Tongue (tissue), 2 donors: ENCODE results near the gene SPOCK1. TPM values are rescaled to one million over a fixed set of nuclear protein-coding genes. Genes with fewer than 3 reads are reported as not detected.

Experiments used
- DNase-seq: peaks from one replicate; pipeline ENCODE4 v3.0.0-alpha.2; 2015
- total RNA-seq: library from RNA; depleted of rRNA; stranded (reverse); fragments of >200 nt; gene quantifications from one replicate; pipeline ENCODE4 v1.2.3, GENCODE V29; 2014

SPOCK1 gene
- total RNA-seq, 1 donor from 2014 or later = 12.3 TPM

- DNase-seq = no peak
Measured at GRCh38 chr5:137098663-137099062, 400.5 kb downstream of the SPOCK1 start.

- DNase-seq = no peak
Measured at GRCh38 chr5:137098238-137098637, 400.9 kb downstream of the SPOCK1 start.

GRCh38 chr5:137097203-137097602 is 401.9 kb downstream of the SPOCK1 start:
- DNase-seq = no peak

GRCh38 chr5:137096149-137097103 is 402.7 kb downstream of the SPOCK1 start:
- no peak for DNase-seq

- DNase-seq = no peak
Measured at GRCh38 chr5:137095597-137095996, 403.5 kb downstream of the SPOCK1 start.

GRCh38 chr5:137092831-137093230 is 406.3 kb downstream of the SPOCK1 start:
- DNase-seq = no peak

- DNase-seq = peak; percentile 40
Measured at GRCh38 chr5:137091472-137091871, 407.7 kb downstream of the SPOCK1 start.

GRCh38 chr5:137090721-137091120 is 408.4 kb downstream of the SPOCK1 start:
- DNase-seq = peak; percentile 63

- peak; percentile 57 for DNase-seq
Measured at GRCh38 chr5:137090151-137090550, 409.0 kb downstream of the SPOCK1 start.

- no peak for DNase-seq
Measured at GRCh38 chr5:137088175-137088574, 411.0 kb downstream of the SPOCK1 start.

GRCh38 chr5:137086342-137086741 is 412.8 kb downstream of the SPOCK1 start:
- DNase-seq = no peak

GRCh38 chr5:137085206-137085605 is 413.9 kb downstream of the SPOCK1 start:
- DNase-seq = no peak

- DNase-seq = no peak
Measured at GRCh38 chr5:137084016-137084415, 415.1 kb downstream of the SPOCK1 start.

- no peak for DNase-seq
Measured at GRCh38 chr5:137082951-137083350, 416.2 kb downstream of the SPOCK1 start.

GRCh38 chr5:137078171-137078665 is 420.9 kb downstream of the SPOCK1 start:
- no peak for DNase-seq

GRCh38 chr5:137075163-137075970 is 423.8 kb downstream of the SPOCK1 start:
- peak; percentile 41 for DNase-seq

- DNase-seq = no peak
Measured at GRCh38 chr5:137073189-137073588, 425.9 kb downstream of the SPOCK1 start.

GRCh38 chr5:137072361-137073115 is 426.6 kb downstream of the SPOCK1 start:
- DNase-seq = no peak

GRCh38 chr5:137071931-137072330 is 427.2 kb downstream of the SPOCK1 start:
- no peak for DNase-seq

- no peak for DNase-seq
Measured at GRCh38 chr5:137071526-137071925, 427.6 kb downstream of the SPOCK1 start.

- no peak for DNase-seq
Measured at GRCh38 chr5:137070521-137070920, 428.6 kb downstream of the SPOCK1 start.

- DNase-seq = no peak
Measured at GRCh38 chr5:137069358-137069757, 429.8 kb downstream of the SPOCK1 start.
